GM21367 (cell line): ENCODE data around the gene CCDC66.
A peak's percentile ranks its signal among the peaks of the same experiment; 100 is the strongest.
"Not testable (repeated sequence)": the region's sequence is repeated elsewhere in the genome, so short reads cannot be mapped to it uniquely, and the experiment has no call there.

ENCODE experiments used
- ATAC-seq: cut with Tn5 transposase; IDR thresholded peaks from one replicate; pipeline ENCODE4 v1.9.1; 2021; ENCODE audit not compliant: unreplicated experiment

CCDC66 gene

DNA sequence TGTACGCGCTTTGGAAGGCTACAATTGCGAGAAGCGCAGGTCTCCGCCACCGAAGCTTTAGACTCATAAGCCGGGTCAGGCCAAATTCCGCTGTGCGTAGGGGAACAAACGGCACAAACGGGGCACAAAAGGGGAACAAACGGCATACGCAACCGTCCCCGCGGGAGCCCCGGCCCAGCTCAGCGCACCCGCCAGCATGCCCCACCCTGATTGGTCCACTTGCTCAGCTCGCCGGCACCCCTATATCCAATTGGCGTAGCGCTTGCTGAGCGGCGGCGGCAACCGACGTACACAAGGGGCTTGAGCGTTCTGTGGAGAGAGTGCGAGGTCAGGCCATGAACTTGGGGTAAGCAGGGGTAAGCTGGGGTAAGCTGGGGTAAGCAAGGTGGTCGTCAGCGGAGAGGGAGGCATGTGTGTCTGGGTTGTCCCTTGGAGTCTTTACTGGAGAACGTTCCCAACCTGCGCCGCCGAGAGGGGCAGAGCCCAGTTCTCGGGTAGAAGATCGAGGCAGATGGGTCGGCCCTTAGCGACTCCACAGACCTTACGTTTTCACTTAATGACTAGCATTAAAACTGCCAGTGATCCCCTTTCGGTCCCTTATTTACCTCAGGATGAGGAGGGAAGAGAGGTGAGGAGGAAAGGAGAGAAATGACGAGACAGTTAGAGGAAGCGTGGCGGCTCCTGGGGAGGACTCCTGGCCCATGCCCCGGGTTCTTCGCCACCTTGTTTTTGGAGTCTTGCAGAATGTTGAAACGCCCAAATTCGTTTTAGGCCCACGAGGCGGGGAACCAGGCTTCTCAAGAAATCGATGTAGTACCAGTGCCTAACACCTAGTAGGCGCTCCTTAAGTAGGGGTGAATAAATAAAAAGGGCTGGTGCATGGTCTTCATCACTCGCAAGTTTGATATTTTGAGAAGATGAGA lies at the start of gene CCDC66:
Gene CCDC66, plus strand, starts transcription at position 268 of the 923 bp plus-strand sequence. Its CDS starts 68 bp downstream, at position 336.
- ATAC-seq = peak; percentile 99

GRCh38 chr3:56519641-56520040 lies 37.3 kb upstream of the CCDC66 start:
- ATAC-seq = no peak

DNA sequence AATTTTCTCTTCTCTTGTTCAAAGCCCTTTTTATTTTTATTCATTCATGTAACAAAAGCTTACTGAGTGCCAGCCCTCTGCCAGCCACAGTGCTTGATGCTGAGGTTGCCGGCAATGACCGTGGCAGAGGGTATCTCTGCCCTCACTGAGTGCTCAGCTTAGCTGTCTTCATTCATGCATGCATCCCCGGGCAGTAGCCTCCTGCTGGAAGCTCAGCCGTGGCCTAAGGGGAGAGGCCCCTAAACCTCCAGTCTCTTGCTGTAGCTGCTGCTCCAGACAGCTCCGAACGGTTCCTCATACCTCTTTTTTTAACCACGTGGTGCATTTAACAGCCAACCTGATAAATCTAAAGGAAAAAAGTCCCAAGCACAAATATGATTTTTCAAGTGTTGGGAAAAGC lies 34.6 kb upstream of the CCDC66 start:
- ATAC-seq = no peak

DNA sequence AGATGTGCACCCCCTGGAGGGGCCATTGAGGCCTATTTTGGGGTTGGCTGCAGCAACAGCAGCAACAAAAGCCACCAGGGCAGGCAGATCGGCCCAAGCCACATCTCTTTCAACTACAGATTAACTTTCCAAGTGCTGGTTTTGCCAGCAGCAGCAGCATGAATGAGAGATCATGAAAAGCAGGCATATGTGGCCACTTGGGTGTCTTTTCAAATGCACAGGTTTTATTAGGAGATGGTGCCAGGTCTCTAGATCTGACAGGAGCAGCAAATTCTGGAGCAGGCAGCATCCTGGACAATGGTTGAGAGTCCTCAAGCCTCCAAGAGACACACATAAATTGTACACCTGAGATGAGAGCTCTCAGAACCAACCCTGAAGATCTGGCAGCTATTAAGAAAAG lies 31.7 kb upstream of the CCDC66 start:
- no peak for ATAC-seq

DNA sequence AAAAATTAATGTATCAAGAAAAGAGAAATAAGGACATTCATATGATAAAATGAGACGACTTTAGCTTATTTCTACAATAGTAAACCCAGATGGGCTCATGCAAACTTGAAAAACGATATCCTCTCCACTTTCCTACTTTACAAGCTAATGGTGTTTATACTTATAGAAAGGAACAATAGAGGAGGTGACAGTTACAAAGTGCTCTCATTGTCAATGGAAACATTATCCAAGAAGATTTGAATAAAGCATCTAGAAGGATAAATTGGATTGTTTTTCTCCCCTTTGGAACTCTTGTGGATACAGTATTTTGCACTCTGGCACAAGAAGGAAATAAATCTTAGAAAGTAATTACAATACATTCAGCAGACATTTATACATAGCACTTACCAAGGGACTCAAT lies 20.2 kb upstream of the CCDC66 start:
- no peak for ATAC-seq

GRCh38 chr3:56547486-56547885 lies 9.5 kb upstream of the CCDC66 start:
- ATAC-seq = no peak

DNA sequence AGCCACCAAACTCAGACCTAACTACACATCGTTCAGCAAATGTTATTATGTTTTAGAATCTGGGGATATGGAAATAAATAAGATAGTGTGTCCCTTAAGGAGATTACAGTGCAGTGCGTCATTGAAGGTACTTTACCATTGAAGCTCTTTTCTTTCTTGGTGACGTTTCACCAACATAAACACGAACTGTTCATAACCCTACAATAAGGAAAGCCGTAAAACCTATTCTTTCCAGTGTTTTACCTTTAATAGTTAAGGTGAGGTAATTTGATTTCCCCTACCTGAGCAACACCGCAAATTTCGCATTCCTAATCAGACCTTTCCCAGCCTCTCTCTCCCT lies 826 bp downstream of the CCDC66 start:
- no peak for ATAC-seq

DNA sequence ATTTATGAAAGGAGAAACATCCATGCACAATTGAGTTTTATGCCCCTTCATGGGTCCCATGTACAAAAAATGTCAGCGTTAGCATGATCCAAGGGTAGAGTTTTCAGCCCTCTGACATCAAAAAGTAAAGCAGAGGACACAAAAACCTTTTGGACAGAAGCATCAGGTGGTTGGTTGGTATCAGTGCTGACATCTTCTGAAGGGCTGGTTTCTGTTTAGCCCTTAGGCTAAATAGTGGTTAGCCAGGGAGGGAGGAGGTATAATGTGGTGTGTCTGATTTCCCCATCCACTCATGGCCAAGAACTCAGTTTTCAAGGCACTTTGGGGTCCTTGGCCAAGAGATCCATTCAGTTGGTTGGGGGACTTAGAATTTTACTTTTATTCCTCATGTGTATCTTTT lies 16.5 kb downstream of the CCDC66 start:
- no peak for ATAC-seq

DNA sequence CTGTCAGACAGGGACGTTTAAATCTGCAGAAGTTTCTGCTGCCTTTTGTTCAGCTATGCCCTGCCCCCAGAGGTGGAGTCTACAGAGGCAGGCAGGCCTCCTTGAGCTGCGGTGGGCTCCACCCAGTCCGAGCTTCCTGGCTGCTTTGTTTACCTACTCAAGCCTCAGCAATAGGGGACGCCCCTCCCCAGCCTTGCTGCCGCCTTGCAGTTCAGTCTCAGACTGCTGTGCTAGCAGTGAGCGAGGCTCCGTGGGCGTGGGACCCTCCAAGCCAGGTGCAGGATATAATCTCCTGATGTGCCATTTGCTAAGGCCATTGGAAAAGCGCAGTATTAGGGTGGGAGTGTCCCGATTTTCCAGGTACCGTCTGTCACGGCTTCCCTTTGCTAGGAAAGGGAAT lies 25.0 kb downstream of the CCDC66 start:
- ATAC-seq = not testable (repeated sequence)

DNA sequence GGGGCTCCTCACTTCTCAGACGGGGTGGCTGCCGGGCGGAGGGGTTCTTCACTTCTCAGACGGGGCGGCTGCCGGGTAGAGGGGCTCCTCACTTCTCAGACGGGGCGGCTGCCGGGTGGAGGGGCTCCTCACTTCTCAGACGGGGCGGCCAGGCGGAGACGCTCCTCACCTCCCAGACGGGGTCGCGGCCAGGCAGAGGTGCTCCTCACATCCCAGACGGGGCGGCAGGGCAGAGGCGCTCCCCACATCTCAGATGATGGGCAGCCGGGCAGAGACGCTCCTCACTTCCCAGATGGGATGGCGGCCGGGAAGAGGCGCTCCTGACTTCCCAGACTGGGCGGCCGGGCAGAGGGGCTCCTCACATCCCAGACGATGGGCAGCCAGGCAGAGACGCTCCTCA lies 27.3 kb downstream of the CCDC66 start:
- ATAC-seq = not testable (repeated sequence)

- ATAC-seq = no peak
These were observed 33.8 kb downstream of the CCDC66 start for GRCh38 chr3:56590814-56591213.

- ATAC-seq = no peak
These were observed 34.3 kb downstream of the CCDC66 start for GRCh38 chr3:56591262-56591661.

- ATAC-seq = no peak
These were observed 36.6 kb downstream of the CCDC66 start for GRCh38 chr3:56593455-56594158.

- ATAC-seq = no peak
These were observed 39.2 kb downstream of the CCDC66 start for GRCh38 chr3:56595975-56596840.

- ATAC-seq = not testable (repeated sequence)
These were observed 51.5 kb downstream of the CCDC66 start for GRCh38 chr3:56608479-56608878.

- ATAC-seq = no peak
These were observed 53.8 kb downstream of the CCDC66 start for GRCh38 chr3:56610669-56611335.

- ATAC-seq = no peak
These were observed 54.4 kb downstream of the CCDC66 start for GRCh38 chr3:56611364-56611763.

- no peak for ATAC-seq
These were observed 55.2 kb downstream of the CCDC66 start for GRCh38 chr3:56612146-56612545.

- ATAC-seq = no peak
These were observed 56.0 kb downstream of the CCDC66 start for GRCh38 chr3:56613016-56613415.

GRCh38 chr3:56616478-56617006 lies 59.6 kb downstream of the CCDC66 start:
- ATAC-seq = no peak
